Germinal center (tissue), 1 donor: Measurements from ENCODE around the gene SPRR2G.
"Not testable (repeated sequence)": the region's sequence is repeated elsewhere in the genome, so short reads cannot be mapped to it uniquely, and the experiment has no call there.

Source experiments
- DNase-seq: peaks from one replicate; pipeline ENCODE4 v3.0.0; 2012; ENCODE audit warnings: mixed read lengths, low spot score

Gene SPRR2G

GRCh38 chr1:153150846-153151245 lies at the start of gene SPRR2G:
Gene SPRR2G (minus strand): TSS chr1:153150890. CDS start chr1:153150110, 780 bp downstream.
- no peak for DNase-seq

GRCh38 chr1:153195216-153195615 lies 44.5 kb upstream of the SPRR2G start:
- DNase-seq: no peak

GRCh38 chr1:153194331-153195050 lies 43.8 kb upstream of the SPRR2G start:
- DNase-seq: no peak

GRCh38 chr1:153192697-153193096 lies 42.0 kb upstream of the SPRR2G start:
- no peak for DNase-seq

- DNase-seq: no peak
These were observed 39.7 kb upstream of the SPRR2G start for GRCh38 chr1:153190373-153190772.

- DNase-seq: not testable (repeated sequence)
These were observed 37.6 kb upstream of the SPRR2G start for GRCh38 chr1:153188301-153188700.

- no peak for DNase-seq
These were observed 29.9 kb upstream of the SPRR2G start for GRCh38 chr1:153180556-153180955.

- DNase-seq: no peak
These were observed 28.2 kb upstream of the SPRR2G start for GRCh38 chr1:153178922-153179321.

GRCh38 chr1:153174624-153175023 lies 23.9 kb upstream of the SPRR2G start:
- no peak for DNase-seq

GRCh38 chr1:153168686-153169085 lies 18.0 kb upstream of the SPRR2G start:
- no peak for DNase-seq

- no peak for DNase-seq
These were observed 4.9 kb upstream of the SPRR2G start for GRCh38 chr1:153155541-153155940.

GRCh38 chr1:153152481-153152880 lies 1.8 kb upstream of the SPRR2G start:
- DNase-seq: no peak

- DNase-seq: no peak
These were observed 9.3 kb downstream of the SPRR2G start for GRCh38 chr1:153141377-153141776.

GRCh38 chr1:153140484-153140883 lies 10.2 kb downstream of the SPRR2G start:
- no peak for DNase-seq

- no peak for DNase-seq
These were observed 16.9 kb downstream of the SPRR2G start for GRCh38 chr1:153133743-153134142.

- DNase-seq: no peak
These were observed 17.4 kb downstream of the SPRR2G start for GRCh38 chr1:153133267-153133666.

GRCh38 chr1:153128688-153129087 lies 22.0 kb downstream of the SPRR2G start:
- not testable (repeated sequence) for DNase-seq

- no peak for DNase-seq
These were observed 23.4 kb downstream of the SPRR2G start for GRCh38 chr1:153127296-153127695.

- no peak for DNase-seq
These were observed 25.2 kb downstream of the SPRR2G start for GRCh38 chr1:153125536-153125935.

GRCh38 chr1:153123793-153124192 lies 26.9 kb downstream of the SPRR2G start:
- not testable (repeated sequence) for DNase-seq

GRCh38 chr1:153122831-153123421 lies 27.8 kb downstream of the SPRR2G start:
- no peak for DNase-seq

- no peak for DNase-seq
These were observed 29.7 kb downstream of the SPRR2G start for GRCh38 chr1:153120945-153121344.

GRCh38 chr1:153119491-153119971 lies 31.2 kb downstream of the SPRR2G start:
- no peak for DNase-seq

- DNase-seq: not testable (repeated sequence)
These were observed 35.4 kb downstream of the SPRR2G start for GRCh38 chr1:153115264-153115663.
